ENCODE data around the gene OGFR.

- TF ChIP-seq CTCF (IDR thresholded peaks at IDR 0.05) (no peak), POLR2A (IDR thresholded peaks at IDR 0.05) (no peak)
Measured at GRCh38 chr20:62768551-62769287, 35.9 kb upstream of the OGFR start.
